ENCODE data around the gene TIGD3.

Gene TIGD3

GRCh38 chr11:65390099-65390941, 35.8 kb downstream of the TIGD3 start:
- peak; percentile 63 for DNase-seq (ENCODE audit: low spot score)

- DNase-seq (ENCODE audit: low spot score), result peak; percentile 61
These were observed 36.4 kb downstream of the TIGD3 start for GRCh38 chr11:65390996-65391395.

GRCh38 chr11:65392186-65392829, 37.8 kb downstream of the TIGD3 start:
- no peak for DNase-seq (ENCODE audit: low spot score)

GRCh38 chr11:65392899-65393298, 38.3 kb downstream of the TIGD3 start:
- DNase-seq (ENCODE audit: low spot score), result no peak

- DNase-seq (ENCODE audit: low spot score), result no peak
These were observed 39.0 kb downstream of the TIGD3 start for GRCh38 chr11:65393513-65394079.

- DNase-seq (ENCODE audit: low spot score), result no peak
These were observed 39.6 kb downstream of the TIGD3 start for GRCh38 chr11:65394125-65394536.

GRCh38 chr11:65395961-65396530, 41.5 kb downstream of the TIGD3 start:
- no peak for DNase-seq (ENCODE audit: low spot score)

- DNase-seq (ENCODE audit: low spot score), result no peak
These were observed 42.5 kb downstream of the TIGD3 start for GRCh38 chr11:65396769-65397745.

GRCh38 chr11:65398362-65398910, 43.9 kb downstream of the TIGD3 start:
- DNase-seq (ENCODE audit: low spot score), result no peak

- DNase-seq (ENCODE audit: low spot score), result no peak
These were observed 44.7 kb downstream of the TIGD3 start for GRCh38 chr11:65399249-65399648.

GRCh38 chr11:65399845-65400244, 45.3 kb downstream of the TIGD3 start:
- DNase-seq (ENCODE audit: low spot score), result no peak

GRCh38 chr11:65400307-65401072, 45.9 kb downstream of the TIGD3 start:
- no peak for DNase-seq (ENCODE audit: low spot score)

GRCh38 chr11:65401073-65401802, 46.7 kb downstream of the TIGD3 start:
- no peak for DNase-seq (ENCODE audit: low spot score)

- DNase-seq (ENCODE audit: low spot score), result no peak
These were observed 47.3 kb downstream of the TIGD3 start for GRCh38 chr11:65401803-65402248.

- DNase-seq (ENCODE audit: low spot score), result no peak
These were observed 48.2 kb downstream of the TIGD3 start for GRCh38 chr11:65402790-65403189.

- no peak for DNase-seq (ENCODE audit: low spot score)
These were observed 49.1 kb downstream of the TIGD3 start for GRCh38 chr11:65403607-65404121.

- DNase-seq (ENCODE audit: low spot score), result no peak
These were observed 49.7 kb downstream of the TIGD3 start for GRCh38 chr11:65404210-65404609.

GRCh38 chr11:65404638-65405339, 50.2 kb downstream of the TIGD3 start:
- DNase-seq (ENCODE audit: low spot score), result no peak

Data from ecto neural progenitor cell (in vitro differentiated cells).